HG03521 (cell line): Measurements from ENCODE around the gene QRICH1.
A peak's percentile ranks its signal among the peaks of the same experiment; 100 is the strongest.
"Not testable (repeated sequence)": the region's sequence is repeated elsewhere in the genome, so short reads cannot be mapped to it uniquely, and the experiment has no call there.

Source experiments
- ATAC-seq: cut with Tn5 transposase; IDR thresholded peaks from one replicate; pipeline ENCODE4 v1.9.1; 2021; ENCODE audit warnings: mild to moderate bottlenecking, moderate library complexity; ENCODE audit not compliant: unreplicated experiment

Gene QRICH1

DNA sequence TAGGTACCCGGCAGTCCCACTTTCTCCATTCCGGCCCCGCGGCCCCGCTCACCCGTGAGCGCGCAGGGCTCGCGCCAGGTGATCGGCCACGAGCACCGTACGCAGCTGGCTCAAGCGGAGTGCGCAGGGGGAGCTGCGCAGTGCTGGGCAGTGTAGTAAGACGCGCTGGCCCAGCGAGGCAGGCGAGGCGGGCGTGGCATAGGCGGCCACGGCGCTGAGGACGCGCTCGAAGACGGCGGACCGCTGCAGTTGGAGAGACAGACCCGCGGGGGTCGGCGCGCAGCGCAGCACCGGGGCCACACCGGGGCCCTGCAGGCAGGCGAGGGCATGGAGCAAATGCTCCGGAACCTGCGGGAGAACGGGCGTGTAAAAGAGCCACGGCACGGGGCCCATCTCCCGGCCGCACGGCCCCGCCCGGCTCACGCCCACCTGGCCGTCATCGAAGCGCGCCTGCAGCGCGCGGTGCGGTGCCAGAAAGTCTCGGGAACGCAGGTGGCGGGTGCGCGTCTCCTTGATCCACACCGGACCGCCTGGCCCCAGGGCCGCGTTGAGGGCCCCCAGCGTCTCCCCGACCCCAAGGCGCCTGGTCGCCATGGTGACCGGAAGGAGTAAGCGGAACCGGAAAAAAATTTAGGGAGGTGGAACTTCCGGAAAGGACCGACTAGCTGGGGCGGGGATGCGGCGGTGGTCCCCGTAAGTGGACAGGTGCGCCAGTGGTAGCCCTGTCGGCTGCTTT is 75.7 kb downstream of the QRICH1 start, which contains the start of gene DALRD3:
Gene DALRD3 (minus strand): TSS at position 610 of the 736 bp plus-strand sequence. CDS start 16 bp downstream, at position 594.
- ATAC-seq: no peak

DNA sequence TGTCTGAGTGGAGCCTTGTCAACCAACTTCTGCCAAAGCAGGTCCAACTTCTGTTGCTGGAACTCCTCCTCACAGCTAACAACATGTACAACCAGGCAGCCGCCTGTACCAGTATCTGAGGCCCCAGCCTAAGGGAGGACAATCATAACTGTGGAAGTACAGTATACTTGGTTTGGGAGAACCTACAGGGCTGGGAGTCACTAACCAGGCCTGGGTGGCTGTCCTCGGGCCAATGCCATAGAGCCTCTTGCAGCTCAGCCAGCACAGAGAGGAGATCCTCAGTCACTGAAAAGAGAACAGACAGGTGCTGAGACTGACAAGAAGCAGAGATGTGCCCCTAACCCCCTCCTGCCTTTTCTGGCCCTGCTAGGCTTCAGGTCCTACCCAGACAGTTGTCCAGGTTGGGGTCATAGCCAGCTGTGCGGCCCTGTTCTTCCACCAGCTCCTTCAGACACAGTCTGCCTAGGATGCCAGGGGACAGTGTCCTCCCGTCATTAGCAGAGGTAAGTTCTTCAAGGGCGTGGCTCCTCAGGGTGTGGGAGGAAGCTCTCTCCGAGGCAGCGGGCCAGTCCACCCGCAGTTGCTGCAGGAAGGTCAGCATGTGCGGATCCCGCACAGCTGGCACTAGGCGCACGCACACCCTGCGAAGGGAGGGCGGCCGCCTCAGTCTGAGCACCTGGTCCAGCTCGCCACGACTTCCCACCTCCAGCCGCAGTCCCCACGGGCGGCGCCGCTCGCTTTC is 76.5 kb downstream of the QRICH1 start:
- no peak for ATAC-seq

DNA sequence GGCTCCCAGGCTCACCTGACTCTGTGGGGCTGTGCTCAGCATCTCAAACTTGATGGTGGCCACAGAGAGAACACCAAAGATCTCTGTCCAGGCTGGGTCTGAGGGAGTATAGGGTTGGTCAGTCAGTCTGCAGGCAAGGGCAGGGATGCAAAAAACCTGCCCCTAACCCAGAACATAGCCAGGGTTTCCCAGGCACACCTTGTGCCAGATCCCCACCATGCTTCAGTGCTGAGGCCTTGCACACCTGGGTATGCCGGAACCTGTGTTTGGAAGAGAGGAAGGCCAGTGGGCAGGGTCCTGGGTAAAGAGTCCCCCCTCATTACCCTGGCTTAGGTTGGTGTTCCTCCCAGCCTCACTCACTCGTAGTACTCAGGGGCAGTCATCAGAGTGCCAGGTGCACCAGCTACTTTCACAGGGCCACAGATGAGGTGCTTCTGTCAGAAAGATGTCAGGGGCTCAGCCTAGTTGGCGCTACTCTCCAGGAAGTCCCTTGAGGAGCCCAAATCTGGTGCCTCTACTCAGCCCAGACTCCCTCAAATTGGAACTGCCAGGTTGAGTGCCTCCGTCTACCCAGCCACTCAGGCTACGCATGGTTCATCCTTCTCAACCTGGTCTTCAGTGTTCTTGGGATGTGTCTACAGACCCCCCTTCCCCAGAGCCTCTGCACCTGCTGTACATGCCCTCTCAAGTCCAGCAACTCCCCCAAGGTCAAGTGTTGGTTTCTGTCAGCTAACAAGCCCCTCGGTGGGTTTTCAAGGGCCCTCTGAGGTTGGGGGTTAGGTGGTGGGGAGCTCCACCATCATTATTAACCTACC is 77.2 kb downstream of the QRICH1 start:
- ATAC-seq: no peak

DNA sequence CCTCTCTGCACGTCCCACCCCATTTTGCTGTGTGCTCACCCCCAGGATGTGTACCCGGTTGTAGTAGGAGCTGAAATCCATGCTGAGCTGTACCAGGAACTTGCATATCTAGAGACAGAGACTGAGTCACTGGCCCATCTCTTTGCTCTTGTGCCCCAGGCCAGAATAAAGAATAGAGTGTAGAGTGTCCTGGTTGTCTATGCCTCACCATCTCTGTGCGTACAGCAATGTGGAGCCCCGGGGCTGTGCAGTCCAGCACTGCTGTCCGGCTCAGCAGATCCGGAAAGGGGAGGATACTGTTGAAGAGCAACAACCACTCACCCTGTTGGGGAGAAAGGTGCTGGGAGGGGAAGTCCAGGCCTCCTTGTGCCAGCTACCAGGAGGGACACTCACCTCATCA is 78.1 kb downstream of the QRICH1 start:
- ATAC-seq: no peak

DNA sequence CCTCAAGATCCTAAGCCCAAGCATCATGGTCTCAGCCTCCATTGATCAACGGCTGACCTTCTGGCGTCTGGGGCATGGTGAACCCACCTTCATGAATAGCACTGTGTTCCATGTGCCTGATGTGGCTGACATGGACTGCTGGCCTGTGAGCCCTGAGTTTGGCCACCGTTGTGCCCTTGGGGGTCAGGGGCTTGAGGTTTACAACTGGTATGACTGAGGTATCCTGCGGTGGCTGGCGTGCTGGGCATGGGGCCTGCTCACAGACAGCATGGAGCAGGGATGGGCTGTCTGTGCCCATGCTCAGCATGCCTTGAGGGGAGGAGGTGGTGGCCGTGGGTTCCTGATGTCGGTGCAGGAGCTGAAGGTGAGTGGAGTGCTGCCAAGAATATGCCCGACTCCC is 78.8 kb downstream of the QRICH1 start:
- no peak for ATAC-seq

DNA sequence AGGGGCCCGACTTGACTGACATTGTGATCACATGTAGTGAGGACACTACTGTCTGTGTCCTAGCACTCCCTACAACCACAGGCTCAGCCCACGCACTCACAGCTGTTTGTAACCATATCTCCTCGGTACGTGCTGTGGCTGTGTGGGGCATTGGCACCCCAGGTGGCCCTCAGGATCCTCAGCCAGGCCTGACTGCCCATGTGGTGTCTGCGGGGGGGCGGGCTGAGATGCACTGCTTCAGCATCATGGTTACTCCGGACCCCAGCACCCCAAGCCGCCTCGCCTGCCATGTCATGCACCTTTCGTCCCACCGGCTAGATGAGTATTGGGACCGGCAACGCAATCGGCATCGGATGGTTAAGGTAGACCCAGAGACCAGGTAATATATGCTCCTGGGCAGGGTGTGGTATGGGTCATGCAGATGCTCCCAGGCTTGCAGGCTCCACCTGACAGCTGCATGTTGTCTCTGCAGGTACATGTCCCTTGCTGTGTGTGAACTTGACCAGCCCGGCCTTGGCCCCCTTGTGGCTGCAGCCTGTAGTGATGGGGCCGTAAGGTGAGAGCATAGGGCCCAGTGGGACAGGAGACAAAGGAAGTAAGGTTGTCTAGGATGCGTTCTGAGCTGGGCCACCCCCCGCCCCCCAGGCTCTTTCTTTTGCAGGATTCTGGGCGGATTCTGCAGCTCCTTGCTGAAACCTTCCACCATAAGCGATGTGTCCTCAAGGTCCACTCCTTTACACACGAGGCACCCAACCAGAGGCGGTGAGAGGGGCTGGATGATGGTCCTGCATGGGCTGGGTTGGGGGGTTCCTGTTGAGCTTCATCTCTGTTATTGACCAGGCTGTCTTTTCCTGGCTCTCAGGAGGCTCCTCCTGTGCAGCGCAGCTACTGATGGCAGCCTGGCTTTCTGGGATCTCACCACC is 79.9 kb downstream of the QRICH1 start:
- ATAC-seq: no peak

DNA sequence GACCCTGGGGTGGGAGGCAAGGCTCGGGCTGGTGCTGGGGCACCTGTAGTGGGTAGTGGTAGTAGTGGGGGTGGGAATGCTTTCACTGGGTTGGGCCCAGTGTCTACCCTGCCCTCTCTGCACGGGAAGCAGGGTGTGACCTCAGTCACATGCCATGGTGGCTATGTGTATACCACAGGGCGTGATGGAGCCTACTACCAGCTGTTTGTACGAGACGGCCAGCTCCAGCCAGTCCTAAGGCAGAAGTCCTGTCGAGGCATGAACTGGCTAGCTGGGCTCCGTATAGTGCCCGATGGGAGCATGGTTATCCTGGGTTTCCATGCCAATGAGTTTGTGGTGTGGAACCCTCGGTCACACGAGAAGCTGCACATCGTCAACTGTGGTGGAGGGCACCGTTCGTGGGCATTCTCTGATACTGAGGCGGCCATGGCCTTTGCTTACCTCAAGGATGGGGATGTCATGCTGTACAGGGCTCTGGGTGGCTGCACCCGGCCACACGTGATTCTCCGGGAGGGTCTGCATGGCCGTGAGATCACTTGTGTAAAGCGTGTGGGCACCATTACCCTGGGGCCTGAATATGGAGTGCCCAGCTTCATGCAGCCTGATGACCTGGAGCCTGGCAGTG is 80.6 kb downstream of the QRICH1 start:
- no peak for ATAC-seq

DNA sequence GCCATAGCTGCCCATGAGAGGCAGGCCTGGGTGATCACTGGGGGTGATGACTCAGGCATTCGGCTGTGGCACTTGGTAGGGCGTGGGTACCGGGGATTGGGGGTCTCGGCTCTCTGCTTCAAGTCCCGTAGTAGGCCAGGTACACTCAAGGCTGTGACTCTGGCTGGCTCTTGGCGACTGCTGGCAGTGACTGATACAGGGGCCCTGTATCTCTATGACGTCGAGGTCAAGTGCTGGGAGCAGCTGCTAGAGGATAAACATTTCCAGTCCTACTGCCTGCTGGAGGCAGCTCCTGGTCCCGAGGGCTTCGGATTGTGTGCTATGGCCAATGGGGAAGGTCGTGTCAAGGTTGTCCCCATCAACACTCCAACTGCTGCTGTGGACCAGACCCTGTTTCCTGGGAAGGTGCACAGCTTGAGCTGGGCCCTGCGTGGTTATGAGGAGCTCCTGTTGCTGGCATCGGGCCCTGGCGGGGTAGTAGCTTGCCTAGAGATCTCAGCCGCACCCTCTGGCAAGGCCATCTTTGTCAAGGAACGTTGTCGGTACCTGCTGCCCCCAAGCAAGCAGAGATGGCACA is 81.3 kb downstream of the QRICH1 start:
- no peak for ATAC-seq

DNA sequence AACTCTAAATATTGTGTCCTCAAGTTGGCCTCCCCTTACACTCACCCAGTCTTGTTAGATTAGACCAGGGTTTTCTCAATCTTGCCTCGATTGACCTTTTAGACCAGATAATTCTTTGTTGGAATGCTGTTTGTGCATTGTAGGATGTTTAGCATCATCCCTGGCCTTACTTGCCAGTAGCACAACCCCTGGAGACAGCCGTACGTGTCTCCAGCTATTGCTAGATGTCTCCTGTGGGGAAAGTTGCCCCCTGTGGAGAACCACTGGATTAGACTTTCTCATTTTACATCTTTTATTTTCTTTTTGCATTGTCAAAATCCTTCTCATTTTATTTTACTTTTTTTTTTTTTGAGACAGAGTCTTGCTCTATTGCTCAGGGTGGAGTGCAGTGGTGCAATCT is 84.5 kb downstream of the QRICH1 start:
- no peak for ATAC-seq

DNA sequence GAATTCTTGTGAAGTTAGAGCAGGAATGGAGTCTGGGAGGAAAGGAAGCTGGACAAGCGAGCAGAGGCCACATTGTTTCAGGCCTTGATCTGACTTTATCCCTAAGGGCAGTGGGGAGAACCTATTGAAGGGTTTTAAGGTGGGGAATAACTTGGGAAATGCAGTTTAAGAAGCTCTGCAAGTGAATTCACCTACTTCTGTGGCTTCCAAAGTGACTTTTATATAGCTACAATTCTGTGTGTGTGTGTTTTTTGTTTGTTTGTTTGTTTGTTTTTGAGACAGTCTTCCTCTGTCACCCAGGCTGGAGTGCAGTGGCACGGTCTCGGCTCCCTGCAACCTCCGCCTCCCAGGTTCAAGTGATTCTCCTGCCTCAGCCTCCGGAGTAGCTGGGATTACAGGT is 85.2 kb downstream of the QRICH1 start:
- ATAC-seq: not testable (repeated sequence)

DNA sequence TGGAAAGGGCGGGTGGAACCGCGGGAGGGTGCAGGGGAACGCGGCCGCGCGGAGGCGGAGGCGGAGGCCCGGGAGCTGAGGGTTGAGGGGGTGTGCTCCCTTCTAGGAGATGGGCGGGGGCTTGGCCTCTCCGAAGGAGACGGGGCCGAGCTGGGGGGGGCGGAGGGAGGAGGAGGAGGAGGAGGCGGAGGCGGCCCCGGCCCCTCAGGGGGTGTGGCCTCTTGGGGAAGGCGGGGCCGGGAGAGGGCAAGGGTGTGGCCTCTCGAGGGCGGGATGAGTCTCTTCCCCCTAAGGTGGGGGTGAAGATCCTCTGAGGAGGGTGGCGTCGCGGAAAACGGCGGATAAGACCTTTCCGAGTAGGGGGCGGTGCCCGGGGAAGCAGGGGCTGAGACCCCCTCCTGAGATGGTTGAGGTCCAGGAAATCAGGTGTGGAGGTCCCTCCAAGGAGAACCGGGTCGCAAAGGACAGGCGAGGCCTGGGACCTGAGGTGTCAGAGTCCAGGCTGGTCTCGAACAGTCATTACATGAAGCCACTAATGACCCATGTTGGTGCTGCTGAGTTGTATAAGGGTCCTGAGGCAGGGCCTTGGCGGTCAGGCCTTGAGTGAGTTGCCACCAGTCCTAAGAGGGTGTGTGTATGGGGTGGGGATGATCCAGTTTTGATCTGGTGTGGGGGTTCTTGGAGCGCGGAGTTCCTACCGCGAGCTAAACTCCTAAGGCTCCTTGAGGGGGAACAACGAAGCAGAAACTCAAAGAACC is 85.9 kb downstream of the QRICH1 start:
- ATAC-seq: peak; percentile 23

DNA sequence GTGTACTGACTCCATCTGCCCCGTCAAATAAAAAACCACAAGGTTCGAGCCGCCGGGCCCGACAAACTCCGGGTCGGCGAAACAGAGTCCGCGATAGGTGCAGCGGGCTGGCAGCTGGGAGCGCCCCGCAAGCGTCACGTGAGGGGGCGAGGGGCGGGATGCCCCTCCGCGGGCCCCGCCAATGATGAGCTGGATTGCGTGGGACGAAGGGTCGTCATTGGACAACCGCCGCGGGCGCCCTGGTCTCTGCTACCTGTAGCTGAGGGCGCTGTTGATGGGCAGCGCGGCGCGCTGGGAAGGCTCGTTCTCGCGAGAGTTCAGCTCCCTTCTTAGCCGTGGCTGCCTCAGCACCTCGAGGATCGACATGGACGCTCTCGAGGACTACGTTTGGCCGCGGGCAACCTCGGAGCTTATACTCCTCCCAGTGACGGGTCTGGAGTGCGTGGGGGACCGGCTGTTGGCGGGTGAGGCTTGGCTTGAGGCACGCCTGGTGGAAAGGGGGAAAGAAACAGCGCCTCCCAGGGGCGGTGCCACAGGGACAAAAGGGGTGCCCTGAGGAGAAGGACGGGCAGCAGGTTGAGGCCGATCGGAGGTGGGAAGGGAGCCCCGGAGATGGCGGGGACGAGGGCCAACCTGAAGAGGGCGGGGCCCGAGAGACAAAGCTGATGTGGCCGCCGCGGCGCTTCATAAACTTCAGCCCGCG is 86.7 kb downstream of the QRICH1 start, which contains the start of gene WDR6:
Gene WDR6 (plus strand): TSS at position 324 of the 703 bp plus-strand sequence. CDS start 41 bp downstream, at position 365.
- peak; percentile 88 for ATAC-seq

DNA sequence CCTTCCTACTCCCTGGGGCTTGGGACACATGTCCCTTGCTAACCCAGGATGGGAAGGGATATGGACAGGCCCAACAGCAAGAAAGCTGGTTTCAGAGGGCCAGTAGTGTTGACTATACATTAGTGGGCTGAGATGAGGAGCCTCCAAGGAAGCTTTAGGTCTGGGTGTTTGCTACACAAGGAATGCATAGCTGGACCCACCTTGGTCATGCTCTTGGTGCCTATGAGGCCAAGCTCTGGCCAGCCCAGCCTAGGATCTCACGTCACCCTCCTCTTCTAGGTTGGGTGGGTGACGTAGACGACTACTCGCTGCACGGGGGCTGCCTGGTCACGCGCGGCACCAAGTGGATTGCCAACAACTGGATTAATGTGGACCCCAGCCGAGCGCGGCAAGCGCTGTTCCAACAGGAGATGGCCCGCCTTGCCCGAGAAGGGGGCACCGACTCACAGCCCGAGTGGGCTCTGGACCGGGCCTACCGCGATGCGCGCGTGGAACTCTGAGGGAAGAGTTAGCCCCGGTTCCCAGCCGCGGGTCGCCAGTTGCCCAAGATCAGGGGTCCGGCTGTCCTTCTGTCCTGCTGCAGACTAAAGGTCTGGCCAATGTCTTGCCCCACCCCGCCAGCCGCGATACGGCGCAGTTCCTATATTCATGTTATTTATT is 87.3 kb downstream of the QRICH1 start:
- ATAC-seq: no peak

DNA sequence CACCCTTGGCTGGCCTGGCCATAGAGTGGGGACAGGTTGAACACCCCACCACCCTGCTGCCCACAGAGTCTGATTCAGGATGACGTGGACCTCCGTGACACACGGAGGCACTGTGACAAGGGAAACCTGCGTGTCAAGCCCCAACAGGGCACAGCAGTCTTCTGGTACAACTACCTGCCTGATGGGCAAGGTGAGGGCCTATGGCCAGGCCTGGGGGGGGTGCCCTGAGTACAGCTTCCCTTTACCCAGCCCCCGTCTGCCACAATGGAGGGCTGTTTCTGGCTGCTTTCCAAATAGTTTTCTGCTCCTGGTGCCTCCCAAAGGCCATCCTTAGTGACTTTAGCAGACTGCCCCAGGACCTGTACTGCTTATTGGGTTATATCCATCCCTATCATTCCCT is 87.9 kb downstream of the QRICH1 start:
- no peak for ATAC-seq

DNA sequence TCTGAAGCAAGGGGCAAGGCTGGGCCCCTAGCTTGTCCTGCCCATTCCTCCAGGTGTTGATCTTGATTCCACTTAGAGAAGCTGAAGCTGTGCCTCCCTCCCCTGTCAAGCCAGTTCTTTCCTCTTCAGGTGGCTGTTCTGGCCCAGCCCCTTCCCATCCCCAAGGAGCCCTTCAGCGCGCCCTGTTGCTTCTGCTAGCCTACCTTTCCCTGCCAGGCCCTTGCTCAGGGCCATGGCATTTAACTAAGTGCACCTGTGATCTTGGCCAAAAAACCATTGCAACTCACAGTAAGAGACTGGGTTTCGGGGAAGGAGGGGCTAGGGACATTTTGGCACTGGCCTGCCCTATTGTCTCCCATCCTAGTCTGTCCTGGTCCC is 88.6 kb downstream of the QRICH1 start:
- no peak for ATAC-seq

DNA sequence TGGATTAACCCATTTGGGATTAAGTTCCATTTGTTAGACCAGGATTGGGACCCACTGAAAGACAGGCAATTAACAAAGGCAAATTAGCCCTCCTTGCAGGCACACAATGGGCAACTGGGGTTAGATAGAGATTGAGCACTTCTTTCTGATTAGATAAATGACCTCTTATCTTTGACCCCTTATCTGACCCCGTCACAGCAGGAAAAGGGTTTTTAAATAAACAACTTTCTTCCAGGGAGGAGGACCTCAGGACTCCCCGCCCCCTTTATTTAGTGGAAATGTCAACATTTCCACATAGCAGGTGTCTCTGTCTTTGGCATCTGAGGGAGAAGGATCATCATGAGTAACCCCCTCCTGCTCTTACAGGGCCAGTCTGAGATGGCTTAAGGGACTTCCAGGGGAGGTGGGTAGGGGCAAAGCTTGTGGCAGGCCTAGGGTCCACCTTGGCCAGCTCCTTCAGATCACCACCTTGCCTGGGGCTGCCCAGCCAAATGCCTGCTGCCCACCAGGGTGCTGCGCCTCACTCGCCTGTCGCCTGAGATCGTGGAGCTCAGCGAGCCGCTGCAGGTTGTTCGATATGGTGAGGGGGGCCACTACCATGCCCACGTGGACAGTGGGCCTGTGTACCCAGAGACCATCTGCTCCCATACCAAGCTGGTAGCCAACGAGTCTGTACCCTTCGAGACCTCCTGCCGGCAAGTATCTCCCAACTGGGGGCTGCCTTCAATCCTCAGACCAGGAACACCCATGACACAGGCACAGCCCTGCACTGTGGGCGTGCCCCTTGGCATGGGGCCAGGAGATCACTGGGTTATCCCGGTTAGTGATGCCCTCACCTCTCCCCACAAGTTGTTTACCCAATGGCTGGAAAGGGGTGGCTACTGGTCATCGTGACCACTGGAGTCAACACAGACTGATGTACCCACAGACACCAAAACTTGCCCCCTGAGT is 89.2 kb downstream of the QRICH1 start:
- no peak for ATAC-seq

DNA sequence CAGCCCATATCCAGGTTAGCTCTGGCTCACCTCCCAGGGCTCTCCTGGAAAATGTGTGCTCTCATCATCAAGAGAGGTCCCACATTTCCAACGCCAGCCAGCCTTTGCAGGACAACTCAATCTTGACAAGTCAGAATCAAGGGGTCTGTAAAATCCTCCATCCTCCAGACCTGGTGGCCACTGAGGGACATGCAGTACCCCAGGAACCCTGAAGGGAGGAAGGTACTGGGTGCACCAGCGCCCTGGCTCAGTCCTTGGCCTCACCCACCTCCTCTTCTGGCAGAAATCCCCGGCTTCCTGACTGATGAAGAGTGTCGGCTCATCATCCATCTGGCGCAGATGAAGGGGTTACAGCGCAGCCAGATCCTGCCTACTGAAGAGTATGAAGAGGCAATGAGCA is 92.7 kb downstream of the QRICH1 start:
- ATAC-seq: no peak
